GM12874 (cell line): ENCODE data around the gene RAX.

ENCODE experiments used
- CTCF ChIP-seq: IDR thresholded peaks from 2 replicates; pipeline ENCODE4 v1.5.1; 2011; ENCODE audit warnings: low read depth, mild to moderate bottlenecking, control low read depth, low read length, moderate library complexity; ENCODE audit not compliant: insufficient read depth

The RAX gene

GRCh38 chr18:59232309-59233016 is 40.8 kb downstream of the RAX start:
- TF ChIP-seq CTCF = no peak

GRCh38 chr18:59231877-59232276 is 41.4 kb downstream of the RAX start:
- no peak for TF ChIP-seq CTCF

- TF ChIP-seq CTCF = no peak
These were observed 42.1 kb downstream of the RAX start for GRCh38 chr18:59231114-59231513.

- TF ChIP-seq CTCF = no peak
These were observed 43.4 kb downstream of the RAX start for GRCh38 chr18:59229701-59230443.

- TF ChIP-seq CTCF = no peak
These were observed 44.1 kb downstream of the RAX start for GRCh38 chr18:59229191-59229590.

GRCh38 chr18:59228351-59228750 is 44.9 kb downstream of the RAX start:
- no peak for TF ChIP-seq CTCF

- no peak for TF ChIP-seq CTCF
These were observed 50.9 kb downstream of the RAX start for GRCh38 chr18:59222341-59222740.
